GM12878 (cell line): ENCODE measurements around the gene CMSS1. TPM values are rescaled to one million over a fixed set of nuclear protein-coding genes. Genes with fewer than 3 reads are reported as not detected.

Experiments used
- ATAC-seq: fragments of 200-7000 bp; cut with Tn5 transposase; 3 replicates; pipeline ENCODE4 v1.9.1; 2020; ENCODE audit warnings: mild to moderate bottlenecking, moderate library complexity
- BruUV-seq: library from RNA; stranded (reverse); fragments of 400-500 nt; replicated peaks from 2 replicates; lab custom pipeline; 2021; lab: Mats Ljungman, UMichigan
- CTCF ChIA-PET: fragments of 300-600 bp; sonication (Branson Sonifier 250); formaldehyde crosslinking; extraction: SDS; loops from one replicate; lab custom pipeline; 2021; ENCODE audit warnings: inconsistent platforms; lab: Yijun Ruan, JAX
- POLR2A ChIA-PET: fragments of 350-600 bp; formaldehyde crosslinking; extraction: SDS; loops from one replicate; lab custom pipeline; 2021; ENCODE audit warnings: inconsistent platforms; lab: Charles Lee
- RAD21 ChIA-PET: fragments of 300-600 bp; sonication (Branson Sonifier 250); formaldehyde crosslinking; loops from one replicate; lab custom pipeline; 2023; ENCODE audit warnings: antibody characterized with exemption; ENCODE audit not compliant: unreplicated experiment; lab: Charles Lee
- SMC1A ChIA-PET: fragments of 300-600 bp; sonication (Branson Sonifier 250); formaldehyde crosslinking; loops from one replicate; lab custom pipeline; 2023; ENCODE audit not compliant: unreplicated experiment, uncharacterized antibody; lab: Charles Lee
- DNase-seq: peaks from one replicate; pipeline ENCODE4 v3.0.0-alpha.2; 2011; ENCODE audit warnings: low read depth, low spot score
- FAIRE-seq: peaks from 3 replicates; lab custom pipeline; 2011; peaks lifted over from hg19 to GRCh38; lab: Jason Lieb, UNC
- H2AFZ ChIP-seq: 2 replicates; pipeline ENCODE4 v1.6.0; 2011; ENCODE audit warnings: low read depth, low read length, control low read depth; ENCODE audit not compliant: control insufficient read depth
- H3K27ac ChIP-seq: 2 replicates; pipeline ENCODE4 v1.5.1; 2011; ENCODE audit warnings: control low read depth; ENCODE audit not compliant: control insufficient read depth, insufficient read depth
- H3K27me3 ChIP-seq, 2 experiments: replicated peaks in 1 of 2; 2 replicates each; pipeline versions ENCODE4 v1.6.0 to v1.6.1; 2011; ENCODE audit warnings: low read length in 1 of 2; ENCODE audit not compliant: control insufficient read depth in 2 of 2, insufficient read depth in 2 of 2
- H3K36me3 ChIP-seq, 2 experiments: 2 replicates each; pipeline ENCODE4 v1.5.1; 2011; ENCODE audit warnings: low read length in 1 of 2; ENCODE audit not compliant: control insufficient read depth in 2 of 2, insufficient read depth in 2 of 2
- H3K4me1 ChIP-seq: 2 replicates; pipeline ENCODE4 v1.6.1; 2011; ENCODE audit warnings: mild to moderate bottlenecking, low read length, moderate library complexity, mixed read lengths; ENCODE audit not compliant: control insufficient read depth, insufficient read depth
- H3K4me2 ChIP-seq: 2 replicates; pipeline ENCODE4 v1.6.0; 2011; ENCODE audit warnings: control low read depth; ENCODE audit not compliant: control insufficient read depth, insufficient read depth
- H3K4me3 ChIP-seq: fragments of 200-600 bp; sonication (generic); 2 replicates; pipeline ENCODE4 v1.5.1; 2016
- H3K79me2 ChIP-seq: 2 replicates; pipeline ENCODE4 v1.6.0; 2011; ENCODE audit warnings: low read length; ENCODE audit not compliant: control insufficient read depth, insufficient read depth
- H3K9ac ChIP-seq: 2 replicates; pipeline ENCODE4 v1.8.0; 2011; ENCODE audit warnings: low read length, control low read depth, mixed read lengths; ENCODE audit not compliant: control insufficient read depth, insufficient read depth
- H3K9me3 ChIP-seq: replicated peaks from 3 replicates; pipeline ENCODE4 v1.5.1; 2011; ENCODE audit warnings: mild to moderate bottlenecking, low read length; ENCODE audit not compliant: control insufficient read depth, insufficient read depth
- H4K20me1 ChIP-seq: 2 replicates; pipeline ENCODE4 v1.6.0; 2011; ENCODE audit not compliant: control insufficient read depth, insufficient read depth
- JUNB ChIP-seq: IDR thresholded peaks from 2 replicates; pipeline ENCODE4 v1.6.1; 2016; ENCODE audit warnings: antibody characterized with exemption, mild to moderate bottlenecking
- KDM1A ChIP-seq: fragments of 200-600 bp; sonication (generic); IDR thresholded peaks from 2 replicates; pipeline ENCODE4 v1.6.1; 2016; ENCODE audit warnings: borderline replicate concordance
- WGBS: methylation state at CpG from one replicate; pipeline ENCODE4 v1.1.6; 2016; ENCODE audit warnings: low lambda C conversion rate; ENCODE audit not compliant: insufficient replicate concordance, insufficient coverage; ENCODE audit errors: missing lambda C conversion rate; 5-methylcytosine and 5-hydroxymethylcytosine counted together
- in situ Hi-C: fragments of 300-500 bp; cut with MboI; formaldehyde crosslinking; loops from 9 replicates; pipeline ENCODE4 v1.14.3; 2018; ENCODE audit warnings: mixed read lengths
- intact Hi-C: fragments of 100-400 bp; cut with micrococcal nuclease; formaldehyde crosslinking; loops from one replicate; pipeline ENCODE4 v1.14.2; 2022; ENCODE audit not compliant: unreplicated experiment
- polyA plus RNA-seq, 11 experiments: library from polyadenylated mRNA; depleted of rRNA in 4 of 11; unstranded in 6 of 11; stranded (reverse) in 5 of 11; fragments of >200 nt; fragmentation: Nextera tagmentation in 4 of 11; fragmentation: Illumina TruSeq in 1 of 11; extraction: Ambion mirVana in 4 of 11; extraction: Trizol in 1 of 11; gene quantifications; 1 replicate in 1 of 11; 2 replicates in 10 of 11; pipeline versions ENCODE4 v1.2.1 to v1.2.3, GENCODE V29; 2011 to 2016; ENCODE audit warnings: inconsistent platforms in 2 of 11, missing spikeins in 2 of 11, low read depth in 1 of 11
- total RNA-seq, 4 experiments: library from RNA; depleted of rRNA in 3 of 4; stranded (reverse); fragments of >200 nt in 3 of 4; fragmentation: Illumina TruSeq in 1 of 4; extraction: Trizol in 1 of 4; gene quantifications; 2 replicates each; pipeline versions ENCODE4 v1.2.1 to v1.2.3, GENCODE V29; 2013 to 2021
- TF ChIP-seq, protein P1 (sequence below): fragments of 450-650 bp; IDR thresholded peaks from 2 replicates; pipeline ENCODE4 v1.6.1; 2017; ENCODE audit warnings: mild to moderate bottlenecking, low read depth, inconsistent platforms; ENCODE audit not compliant: poor library complexity, severe bottlenecking
- TF ChIP-seq, protein P2 (sequence below): fragments of 450-650 bp; IDR thresholded peaks from 2 replicates; pipeline ENCODE4 v1.6.1; 2017; ENCODE audit warnings: mild to moderate bottlenecking, moderate library complexity

Gene CMSS1
- total and polyA plus RNA-seq, 10 of the 15 experiments (the other 5 are each of a cell fraction or from before 2014, with no cell fraction given): 31.0 to 118 (median 70.1) TPM

DNA sequence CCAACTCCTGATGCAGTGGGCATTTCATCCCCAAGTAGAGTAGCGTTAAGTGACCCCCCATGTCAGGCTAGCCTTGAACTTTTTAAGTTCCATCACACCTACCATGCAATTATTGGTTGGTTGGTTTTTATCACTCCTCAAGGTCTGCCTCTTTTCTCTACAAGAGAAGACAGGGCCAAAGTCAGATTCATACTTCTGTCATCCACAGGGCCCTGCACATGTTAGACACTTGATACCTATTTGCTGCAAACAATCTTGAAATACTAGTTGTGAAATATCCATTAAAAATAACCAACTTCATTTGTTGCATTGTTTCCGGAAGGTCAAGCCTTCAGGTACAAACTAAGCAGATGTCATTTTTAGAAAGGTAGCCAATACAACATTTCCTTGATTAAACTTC lies 1.2 kb downstream of the CMSS1 start:
- intact Hi-C loops (no loop called here), in situ Hi-C loops (no loop called here)
- no peak overlapping the region; the same call in 1 of the 2 replicates for H2AFZ ChIP-seq
- H3K79me2 ChIP-seq: peaks cover 20% of the 10 kb centered on the region
- H3K9ac ChIP-seq: no peak overlapping the region
- H3K27me3 ChIP-seq: no peaks in the 10 kb centered on the region
- peak overlapping the region; percentile 75 for H3K4me3 ChIP-seq
- ATAC-seq (no peak), DNase-seq (no peak), FAIRE-seq (no peak)
- H3K4me1 ChIP-seq: no peaks in the 10 kb centered on the region
- ChIA-PET RAD21 (interaction anchor here (1.5 kb wide), 1 partner anchor 24 kb away, joined by 3 read pairs; no protein-coding TSS in a partner anchor), POLR2A (no interaction called here), SMC1A (interaction anchor here (1.0 kb wide), 1 partner anchor 53 kb away, joined by 4 read pairs; no protein-coding TSS in a partner anchor), CTCF (interaction anchor here (1.2 kb wide), 1 partner anchor 252 kb away, joined by 4 read pairs; no protein-coding TSS in a partner anchor)
- peak overlapping the region; percentile 89 for H3K4me2 ChIP-seq
- no peaks in the 10 kb centered on the region for H3K9me3 ChIP-seq
- 74% methylated on average over 2 of the region's 2 CpGs for WGBS
- TF ChIP-seq, protein P1, sequence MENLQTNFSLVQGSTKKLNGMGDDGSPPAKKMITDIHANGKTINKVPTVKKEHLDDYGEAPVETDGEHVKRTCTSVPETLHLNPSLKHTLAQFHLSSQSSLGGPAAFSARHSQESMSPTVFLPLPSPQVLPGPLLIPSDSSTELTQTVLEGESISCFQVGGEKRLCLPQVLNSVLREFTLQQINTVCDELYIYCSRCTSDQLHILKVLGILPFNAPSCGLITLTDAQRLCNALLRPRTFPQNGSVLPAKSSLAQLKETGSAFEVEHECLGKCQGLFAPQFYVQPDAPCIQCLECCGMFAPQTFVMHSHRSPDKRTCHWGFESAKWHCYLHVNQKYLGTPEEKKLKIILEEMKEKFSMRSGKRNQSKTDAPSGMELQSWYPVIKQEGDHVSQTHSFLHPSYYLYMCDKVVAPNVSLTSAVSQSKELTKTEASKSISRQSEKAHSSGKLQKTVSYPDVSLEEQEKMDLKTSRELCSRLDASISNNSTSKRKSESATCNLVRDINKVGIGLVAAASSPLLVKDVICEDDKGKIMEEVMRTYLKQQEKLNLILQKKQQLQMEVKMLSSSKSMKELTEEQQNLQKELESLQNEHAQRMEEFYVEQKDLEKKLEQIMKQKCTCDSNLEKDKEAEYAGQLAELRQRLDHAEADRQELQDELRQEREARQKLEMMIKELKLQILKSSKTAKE: no peak
- TF ChIP-seq, protein P2, sequence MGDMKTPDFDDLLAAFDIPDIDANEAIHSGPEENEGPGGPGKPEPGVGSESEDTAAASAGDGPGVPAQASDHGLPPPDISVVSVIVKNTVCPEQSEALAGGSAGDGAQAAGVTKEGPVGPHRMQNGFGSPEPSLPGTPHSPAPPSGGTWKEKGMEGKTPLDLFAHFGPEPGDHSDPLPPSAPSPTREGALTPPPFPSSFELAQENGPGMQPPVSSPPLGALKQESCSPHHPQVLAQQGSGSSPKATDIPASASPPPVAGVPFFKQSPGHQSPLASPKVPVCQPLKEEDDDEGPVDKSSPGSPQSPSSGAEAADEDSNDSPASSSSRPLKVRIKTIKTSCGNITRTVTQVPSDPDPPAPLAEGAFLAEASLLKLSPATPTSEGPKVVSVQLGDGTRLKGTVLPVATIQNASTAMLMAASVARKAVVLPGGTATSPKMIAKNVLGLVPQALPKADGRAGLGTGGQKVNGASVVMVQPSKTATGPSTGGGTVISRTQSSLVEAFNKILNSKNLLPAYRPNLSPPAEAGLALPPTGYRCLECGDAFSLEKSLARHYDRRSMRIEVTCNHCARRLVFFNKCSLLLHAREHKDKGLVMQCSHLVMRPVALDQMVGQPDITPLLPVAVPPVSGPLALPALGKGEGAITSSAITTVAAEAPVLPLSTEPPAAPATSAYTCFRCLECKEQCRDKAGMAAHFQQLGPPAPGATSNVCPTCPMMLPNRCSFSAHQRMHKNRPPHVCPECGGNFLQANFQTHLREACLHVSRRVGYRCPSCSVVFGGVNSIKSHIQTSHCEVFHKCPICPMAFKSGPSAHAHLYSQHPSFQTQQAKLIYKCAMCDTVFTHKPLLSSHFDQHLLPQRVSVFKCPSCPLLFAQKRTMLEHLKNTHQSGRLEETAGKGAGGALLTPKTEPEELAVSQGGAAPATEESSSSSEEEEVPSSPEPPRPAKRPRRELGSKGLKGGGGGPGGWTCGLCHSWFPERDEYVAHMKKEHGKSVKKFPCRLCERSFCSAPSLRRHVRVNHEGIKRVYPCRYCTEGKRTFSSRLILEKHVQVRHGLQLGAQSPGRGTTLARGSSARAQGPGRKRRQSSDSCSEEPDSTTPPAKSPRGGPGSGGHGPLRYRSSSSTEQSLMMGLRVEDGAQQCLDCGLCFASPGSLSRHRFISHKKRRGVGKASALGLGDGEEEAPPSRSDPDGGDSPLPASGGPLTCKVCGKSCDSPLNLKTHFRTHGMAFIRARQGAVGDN: no peak
- TF ChIP-seq JUNB (no peak), KDM1A (no peak)
- no peak overlapping the region for H3K27ac ChIP-seq
- H3K36me3 ChIP-seq: peaks cover 0 to 4% of the 10 kb centered on the region in 2 experiments; a peak in 1 of 4 replicates
- BruUV-seq: no TSS peak
- no peaks in the 10 kb centered on the region for H4K20me1 ChIP-seq
